GM23338 (cell line): ENCODE data around the gene SLC22A25. TPM values are rescaled to one million over a fixed set of nuclear protein-coding genes. Genes with fewer than 3 reads are reported as not detected.

ENCODE experiments used
- ATAC-seq: fragments of 200-7000 bp; cut with Tn5 transposase; 3 replicates; pipeline ENCODE4 v1.9.1; 2020
- DNase-seq: peaks from one replicate; pipeline ENCODE4 v3.0.0-alpha.2; 2015; ENCODE audit warnings: low spot score
- H2AFZ ChIP-seq: fragments of 200-600 bp; sonication (generic); 2 replicates; pipeline ENCODE4 v1.8.0; 2016; ENCODE audit warnings: antibody characterized with exemption, mild to moderate bottlenecking, moderate library complexity
- H3F3A ChIP-seq: fragments of 200-600 bp; sonication (generic); replicated peaks from 2 replicates; pipeline ENCODE4 v1.8.0; 2017; ENCODE audit warnings: antibody characterized with exemption, mixed run types, low read depth
- H3K27ac ChIP-seq: fragments of 200-600 bp; sonication (generic); 2 replicates; pipeline ENCODE4 v1.6.1; 2016; ENCODE audit warnings: low read depth
- H3K27me3 ChIP-seq: fragments of 200-600 bp; sonication (generic); 2 replicates; pipeline ENCODE4 v1.8.0; 2016; ENCODE audit warnings: mild to moderate bottlenecking, mixed run types, moderate library complexity; ENCODE audit not compliant: insufficient read depth
- H3K36me3 ChIP-seq: fragments of 200-600 bp; sonication (generic); 2 replicates; pipeline ENCODE4 v1.8.0; 2016; ENCODE audit warnings: mild to moderate bottlenecking; ENCODE audit not compliant: insufficient read depth
- H3K4me1 ChIP-seq: fragments of 200-600 bp; sonication (generic); 2 replicates; pipeline ENCODE4 v1.8.0; 2016; ENCODE audit warnings: mild to moderate bottlenecking, moderate library complexity; ENCODE audit not compliant: insufficient read depth
- H3K4me2 ChIP-seq: fragments of 200-600 bp; sonication (generic); 2 replicates; pipeline ENCODE4 v1.7.1; 2017; ENCODE audit warnings: mixed run types
- H3K4me3 ChIP-seq: fragments of 200-600 bp; sonication (generic); 2 replicates; pipeline ENCODE4 v1.6.1; 2016; ENCODE audit warnings: mixed run types
- H3K79me2 ChIP-seq: fragments of 200-600 bp; sonication (generic); replicated peaks from 2 replicates; pipeline ENCODE4 v1.8.0; 2017; ENCODE audit warnings: mild to moderate bottlenecking; ENCODE audit not compliant: insufficient read depth
- H3K9me2 ChIP-seq: fragments of 200-600 bp; sonication (generic); 2 replicates; pipeline ENCODE4 v1.8.0; 2017; ENCODE audit not compliant: insufficient read depth
- H4K20me1 ChIP-seq: fragments of 200-600 bp; sonication (generic); replicated peaks from 2 replicates; pipeline ENCODE4 v1.8.0; 2017; ENCODE audit warnings: mild to moderate bottlenecking; ENCODE audit not compliant: insufficient read depth
- H3K27ac Mint-ChIP-seq: 2 replicates; pipeline ENCODE4 v1.8.0; 2020; ENCODE audit warnings: inconsistent platforms, mild to moderate bottlenecking, moderate library complexity, mixed read lengths
- H3K27me3 Mint-ChIP-seq: 3 replicates; pipeline ENCODE4 v1.8.0; 2022; ENCODE audit warnings: low read depth, mild to moderate bottlenecking, moderate library complexity, mixed read lengths, inconsistent platforms; ENCODE audit not compliant: insufficient read depth, poor library complexity
- H3K36me3 Mint-ChIP-seq: 3 replicates; pipeline ENCODE4 v1.8.0; 2021; ENCODE audit warnings: low read depth, mild to moderate bottlenecking, inconsistent platforms, moderate library complexity, mixed read lengths
- H3K4me1 Mint-ChIP-seq: 3 replicates; pipeline ENCODE4 v1.8.0; 2020; ENCODE audit warnings: mild to moderate bottlenecking, inconsistent platforms, mixed read lengths
- H3K4me3 Mint-ChIP-seq: 3 replicates; pipeline ENCODE4 v1.8.0; 2021; ENCODE audit warnings: moderate library complexity, mild to moderate bottlenecking, inconsistent platforms, mixed read lengths
- H3K9me3 Mint-ChIP-seq: 3 replicates; pipeline ENCODE4 v1.8.0; 2020; ENCODE audit warnings: moderate library complexity, mild to moderate bottlenecking, inconsistent platforms, mixed read lengths
- CTCF ChIP-seq, 2 experiments: fragments of 200-600 bp in 1 of 2; sonication (generic) in 1 of 2; conservative IDR thresholded peaks; 2 replicates each; pipeline versions ENCODE4 v1.5.1 to v1.6.1; 2016 to 2017; ENCODE audit warnings: antibody characterized with exemption in 2 of 2, low read depth in 2 of 2, mild to moderate bottlenecking in 2 of 2, moderate library complexity in 1 of 2
- EZH2 ChIP-seq: fragments of 200-600 bp; sonication (generic); IDR thresholded peaks from one replicate; pipeline ENCODE4 v1.8.0; 2017; ENCODE audit warnings: antibody characterized with exemption, mild to moderate bottlenecking, low read depth; ENCODE audit not compliant: unreplicated experiment
- EZH2phosphoT487 ChIP-seq: fragments of 200-600 bp; sonication (generic); IDR thresholded peaks from one replicate; pipeline ENCODE4 v1.8.1; 2018; ENCODE audit warnings: antibody characterized with exemption; ENCODE audit not compliant: unreplicated experiment
- NANOG ChIP-seq: IDR thresholded peaks from 2 replicates; pipeline ENCODE4 v1.6.1; 2016; ENCODE audit warnings: antibody characterized with exemption, borderline replicate concordance
- REST ChIP-seq: IDR thresholded peaks from one replicate; pipeline ENCODE4 v1.6.1; 2018; ENCODE audit warnings: antibody characterized with exemption; ENCODE audit not compliant: unreplicated experiment
- ZNF114 ChIP-seq: fragments of 250-450 bp; sonication (Bioruptor Pico); IDR thresholded peaks from 2 replicates; pipeline ENCODE4 v1.5.0; 2020; ENCODE audit warnings: mild to moderate bottlenecking, moderate library complexity
- ZNF331 ChIP-seq: fragments of 250-450 bp; sonication (Bioruptor Pico); IDR thresholded peaks from 2 replicates; pipeline ENCODE4 v1.5.0; 2020; ENCODE audit warnings: low read depth, mild to moderate bottlenecking, moderate library complexity
- ZNF462 ChIP-seq: fragments of 250-450 bp; sonication (Bioruptor Pico); IDR thresholded peaks from 2 replicates; pipeline ENCODE4 v1.5.0; 2020; ENCODE audit warnings: mild to moderate bottlenecking, moderate library complexity
- polyA plus RNA-seq: library from polyadenylated mRNA; unstranded; fragments of >200 nt; fragmentation: Nextera tagmentation; extraction: Ambion mirVana; gene quantifications from 2 replicates; pipeline ENCODE4 v1.2.1, GENCODE V29; 2016
- total RNA-seq: library from RNA; depleted of rRNA; stranded (reverse); fragments of >200 nt; shearing (Covaris generic); gene quantifications from 2 replicates; pipeline ENCODE4 v1.2.3, GENCODE V29; 2014

SLC22A25 gene
- total and polyA plus RNA-seq, 2 experiments from 2014 or later, result not detected

DNA sequence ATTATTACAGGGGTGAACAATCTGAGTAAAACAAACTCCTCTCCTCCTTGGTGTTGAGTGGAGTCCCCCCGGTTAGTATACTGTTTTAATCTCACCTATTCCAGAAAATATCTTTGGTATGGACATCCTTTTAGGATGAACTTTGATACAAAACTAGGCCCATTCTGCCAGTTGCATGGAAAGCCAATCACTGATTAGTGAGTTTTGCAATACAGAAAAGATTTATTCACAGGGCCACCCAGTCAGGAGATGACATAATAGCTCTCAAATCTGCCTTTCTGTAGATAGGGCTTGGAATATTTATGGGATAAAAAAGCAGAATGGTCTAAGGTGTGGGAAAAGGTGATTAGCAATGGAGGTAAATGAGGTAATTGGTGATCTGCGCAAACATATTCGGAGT lies 30.3 kb upstream of the SLC22A25 start (continued):
- no peak for TF ChIP-seq ZNF462
- TF ChIP-seq EZH2phosphoT487, result no peak
- no peak for TF ChIP-seq REST

DNA sequence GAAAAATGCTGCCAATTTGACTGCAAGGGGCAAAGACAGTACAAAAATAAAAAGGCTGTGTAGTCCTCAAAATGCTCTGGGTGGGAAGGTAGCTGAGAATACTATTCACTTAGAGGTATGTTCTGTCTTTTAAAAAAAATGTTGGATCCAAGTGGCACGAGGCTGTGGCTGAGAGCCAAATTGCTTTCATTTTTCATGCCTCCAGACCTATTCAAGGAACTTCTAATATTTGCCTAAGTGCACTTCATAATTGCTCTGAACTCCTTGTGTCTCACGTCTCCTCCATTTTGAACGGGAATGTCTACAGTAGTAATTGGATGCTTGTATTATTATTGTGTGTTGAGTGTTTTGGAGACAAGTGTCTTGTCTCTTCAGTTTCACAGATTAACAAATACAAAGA lies 19.1 kb upstream of the SLC22A25 start:
- H3K27me3 ChIP-seq, result no peaks in the 10 kb centered on the region
- H2AFZ ChIP-seq, result no peak overlapping the region
- DNase-seq, result no peak
- no peak overlapping the region for H3K4me2 ChIP-seq
- no peaks in the 10 kb centered on the region for H3K79me2 ChIP-seq
- Mint-ChIP-seq H3K27me3 (no peaks in the 10 kb centered on the region), H3K9me3 (peaks cover 7% of the 10 kb centered on the region; the same call in 2 of the 3 replicates), H3K27ac (no peak overlapping the region), H3K4me1 (no peaks in the 10 kb centered on the region), H3K36me3 (no peaks in the 10 kb centered on the region), H3K4me3 (no peak overlapping the region)
- no peaks in the 10 kb centered on the region for H3K36me3 ChIP-seq
- H3K4me1 ChIP-seq, result no peaks in the 10 kb centered on the region
- H3K4me3 ChIP-seq, result no peak overlapping the region
- ATAC-seq, result no peak
- no peak overlapping the region for H3K27ac ChIP-seq
- no peaks in the 10 kb centered on the region for H4K20me1 ChIP-seq
- H3K9me2 ChIP-seq, result peaks cover 3% of the 10 kb centered on the region; the same call in 1 of the 2 replicates
- no peaks in the 10 kb centered on the region for H3F3A ChIP-seq
- TF ChIP-seq NANOG, result no peak
- TF ChIP-seq EZH2, result no peak
- TF ChIP-seq EZH2phosphoT487, result no peak
- no peak for TF ChIP-seq ZNF114 (CRISPR knock-in tag)
- no peak for TF ChIP-seq CTCF (conservative IDR thresholded peaks at IDR 0.05; ENCODE audit: low read depth in 2 of 2)
- no peak for TF ChIP-seq ZNF331 (CRISPR knock-in tag)
- TF ChIP-seq REST, result no peak
